K562 (cell line): ENCODE data around the gene CECR2. TPM values are rescaled to one million over a fixed set of nuclear protein-coding genes. Genes with fewer than 3 reads are reported as not detected.

ENCODE experiments used
- ATAC-seq: fragments of 200-7000 bp; cut with Tn5 transposase; 3 replicates; pipeline ENCODE4 v1.9.1; 2020; ENCODE audit warnings: moderate library complexity
- BruUV-seq: library from RNA; stranded (reverse); fragments of 400-500 nt; replicated peaks from 2 replicates; lab custom pipeline; 2021; lab: Mats Ljungman, UMichigan
- CTCF ChIA-PET: fragments of 300-600 bp; formaldehyde crosslinking; extraction: SDS; loops from one replicate; lab custom pipeline; 2021; ENCODE audit warnings: low intra/inter-chr PET ratio; lab: Yijun Ruan, JAX
- POLR2A ChIA-PET: fragments of 300-600, 350-650 bp; sonication (Branson Sonifier 250); formaldehyde crosslinking; extraction: SDS; loops from one replicate; lab custom pipeline; 2021; ENCODE audit warnings: antibody characterized with exemption, inconsistent platforms; lab: Yijun Ruan, JAX
- DNase-seq, 4 experiments: peaks; one replicate each; pipeline versions ENCODE4 v3.0.0 to v3.0.0-alpha.2; 2011 to 2018; ENCODE audit warnings: low spot score in 3 of 4, mixed read lengths in 3 of 4; ENCODE audit errors: extremely low read depth in 1 of 4
- FAIRE-seq: peaks from 2 replicates; lab custom pipeline; 2011; peaks lifted over from hg19 to GRCh38; lab: Jason Lieb, UNC
- H2AFZ ChIP-seq: 2 replicates; pipeline ENCODE4 v1.6.0; 2011; ENCODE audit warnings: low read depth, low read length, control low read depth, inconsistent platforms
- H3K27ac ChIP-seq: fragments of 200-600 bp; 3 replicates; pipeline ENCODE4 v1.8.0; 2011; ENCODE audit warnings: low read depth, mild to moderate bottlenecking, control low read depth, inconsistent platforms, low read length, moderate library complexity, mixed read lengths; ENCODE audit errors: extremely low read depth
- H3K27me3 ChIP-seq, 2 experiments: fragments of 300-600 bp in 1 of 2; 2 replicates in 1 of 2; 3 replicates in 1 of 2; pipeline versions ENCODE4 v1.6.0 to v1.8.0; 2011; ENCODE audit warnings: inconsistent platforms in 2 of 2, low read length in 2 of 2, mild to moderate bottlenecking in 1 of 2, mixed read lengths in 1 of 2, moderate library complexity in 1 of 2; ENCODE audit not compliant: control insufficient read depth in 2 of 2, insufficient read depth in 2 of 2
- H3K36me3 ChIP-seq: fragments of 300-600 bp; 3 replicates; pipeline ENCODE4 v1.8.0; 2011; ENCODE audit warnings: mild to moderate bottlenecking, low read length, inconsistent platforms; ENCODE audit not compliant: control insufficient read depth, insufficient read depth
- H3K4me1 ChIP-seq, 2 experiments: fragments of 200-600 bp in 1 of 2; replicated peaks in 1 of 2; 2 replicates in 1 of 2; 3 replicates in 1 of 2; pipeline versions ENCODE4 v1.5.1 to v1.8.0; 2011; ENCODE audit warnings: inconsistent platforms in 2 of 2, low read length in 2 of 2, mild to moderate bottlenecking in 1 of 2, mixed read lengths in 1 of 2, moderate library complexity in 1 of 2; ENCODE audit not compliant: control insufficient read depth in 2 of 2, insufficient read depth in 2 of 2
- H3K4me2 ChIP-seq: 2 replicates; pipeline ENCODE4 v1.6.1; 2011; ENCODE audit warnings: low read length, control low read depth, inconsistent platforms, mixed read lengths; ENCODE audit not compliant: insufficient read depth
- H3K4me3 ChIP-seq: fragments of 200-600 bp; sonication (generic), shearing (Covaris generic); 2 replicates; pipeline ENCODE4 v1.5.1; 2016; ENCODE audit warnings: control low read depth, inconsistent platforms
- H3K79me2 ChIP-seq: fragments of 200-600 bp; 3 replicates; pipeline ENCODE4 v1.8.0; 2011; ENCODE audit warnings: low read length, inconsistent platforms; ENCODE audit not compliant: control insufficient read depth, insufficient read depth
- H3K9ac ChIP-seq, 2 experiments: 2 replicates each; pipeline versions ENCODE4 v1.6.0 to v1.6.1; 2011; ENCODE audit warnings: low read depth in 2 of 2, low read length in 2 of 2, control low read depth in 1 of 2, inconsistent platforms in 1 of 2, mild to moderate bottlenecking in 1 of 2, mixed read lengths in 1 of 2; ENCODE audit not compliant: insufficient read depth in 1 of 2
- H3K9me1 ChIP-seq: one replicate; pipeline ENCODE4 v1.6.0; 2011; ENCODE audit warnings: inconsistent platforms, mild to moderate bottlenecking, low read length, moderate library complexity; ENCODE audit not compliant: control insufficient read depth, insufficient read depth
- H3K9me3 ChIP-seq: replicated peaks from 2 replicates; pipeline ENCODE4 v1.5.1; 2011; ENCODE audit warnings: low read depth, low read length, inconsistent platforms; ENCODE audit not compliant: control insufficient read depth, insufficient read depth
- H4K20me1 ChIP-seq: replicated peaks from 2 replicates; pipeline ENCODE4 v1.6.1; 2011; ENCODE audit warnings: low read length, inconsistent platforms, mixed read lengths; ENCODE audit not compliant: control insufficient read depth, insufficient read depth
- PCBP2 ChIP-seq: fragments of 200-400 bp; formaldehyde crosslinking; IDR thresholded peaks from 2 replicates; pipeline ENCODE4 v1.6.1; 2018; ENCODE audit warnings: low read length, low read depth, mild to moderate bottlenecking, moderate library complexity; ENCODE audit not compliant: poor library complexity, severe bottlenecking
- PML ChIP-seq: IDR thresholded peaks from 2 replicates; pipeline ENCODE4 v1.6.1; 2012; ENCODE audit warnings: low read length, inconsistent platforms
- POLR2G ChIP-seq: fragments of 200-400 bp; formaldehyde crosslinking; IDR thresholded peaks from 2 replicates; pipeline ENCODE4 v1.6.1; 2017; ENCODE audit warnings: low read depth, mild to moderate bottlenecking, antibody characterized with exemption, low read length, moderate library complexity
- PTTG1 ChIP-seq: fragments of 450-650 bp; IDR thresholded peaks from 2 replicates; pipeline ENCODE4 v1.6.1; 2016; ENCODE audit warnings: low read depth, mild to moderate bottlenecking, missing genetic modification characterization, missing compliant biosample characterization
- XRCC3 ChIP-seq: fragments of 450-650 bp; IDR thresholded peaks from 2 replicates; pipeline ENCODE4 v1.6.1; 2017; ENCODE audit warnings: mild to moderate bottlenecking, moderate library complexity
- ZNF133 ChIP-seq: fragments of 250-450 bp; sonication (Bioruptor Pico); IDR thresholded peaks from 2 replicates; pipeline ENCODE4 v1.4.0; 2020; ENCODE audit warnings: mild to moderate bottlenecking
- ZNF280B ChIP-seq: fragments of 250-450 bp; sonication (Bioruptor Pico); IDR thresholded peaks from 2 replicates; pipeline ENCODE4 v1.5.1; 2021; ENCODE audit warnings: mild to moderate bottlenecking
- ZNF324 ChIP-seq: fragments of 250-450 bp; sonication (Bioruptor Pico); IDR thresholded peaks from 2 replicates; pipeline ENCODE4 v1.4.0; 2020; ENCODE audit warnings: mild to moderate bottlenecking
- WGBS: fragments of 100-300 bp; shearing (Covaris generic); methylation state at CpG from one replicate; pipeline ENCODE4 v1.1.6; 2016; ENCODE audit warnings: low coverage, mixed read lengths; ENCODE audit not compliant: insufficient coverage; ENCODE audit errors: missing lambda C conversion rate; 5-methylcytosine and 5-hydroxymethylcytosine counted together
- in situ Hi-C: fragments of 300-500 bp; cut with MboI; formaldehyde crosslinking; loops from 4 replicates; pipeline ENCODE4 v1.15.0; 2018; ENCODE audit warnings: inconsistent platforms, mixed read lengths
- intact Hi-C: fragments of 100-400 bp; cut with micrococcal nuclease; formaldehyde crosslinking; loops from 2 replicates; pipeline ENCODE4 v1.14.2; 2022
- polyA plus RNA-seq, 8 experiments: library from polyadenylated mRNA; depleted of rRNA in 4 of 8; stranded (reverse) in 5 of 8; unstranded in 3 of 8; fragments of >200 nt; fragmentation: Nextera tagmentation in 2 of 8; fragmentation: Illumina TruSeq in 1 of 8; extraction: Ambion mirVana in 2 of 8; extraction: Trizol in 1 of 8; gene quantifications; 2 replicates each; pipeline versions ENCODE4 v1.2.1 to v1.2.3, GENCODE V29; 2011 to 2014; ENCODE audit warnings: inconsistent platforms in 1 of 8, missing spikeins in 1 of 8
- total RNA-seq, 7 experiments: library from RNA; depleted of rRNA in 6 of 7; stranded (reverse); fragments of >200 nt in 6 of 7; fragmentation: Illumina TruSeq in 2 of 7; extraction: Trizol in 2 of 7; gene quantifications; 2 replicates each; pipeline versions ENCODE4 v1.2.1 to v1.2.3, GENCODE V29; 2011 to 2021; ENCODE audit warnings: low replicate concordance in 1 of 7
- TF ChIP-seq, protein P1 (sequence below): conservative IDR thresholded peaks from 2 replicates; pipeline ENCODE4 v1.6.1; 2011; ENCODE audit warnings: low read depth, mild to moderate bottlenecking, low read length; ENCODE audit not compliant: control insufficient read depth

Gene CECR2
- total and polyA plus RNA-seq, 9 of the 15 experiments (the other 6 are each of a cell fraction or from before 2014, with no cell fraction given) = 0.01 to 1.00 (median 0.27) TPM

DNA sequence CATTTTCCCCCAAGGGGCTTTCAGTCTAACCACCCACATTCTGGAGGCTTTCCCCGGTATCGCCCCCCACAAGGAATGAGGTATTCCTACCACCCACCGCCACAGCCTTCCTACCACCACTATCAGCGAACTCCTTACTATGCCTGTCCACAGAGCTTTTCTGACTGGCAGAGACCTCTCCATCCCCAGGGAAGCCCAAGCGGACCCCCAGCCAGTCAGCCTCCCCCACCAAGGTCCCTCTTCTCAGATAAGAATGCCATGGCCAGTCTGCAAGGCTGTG is 179.4 kb downstream of the CECR2 start:
- Histone ChIP-seq H3K27ac (no peak overlapping the region), H3K79me2 (no peaks in the 10 kb centered on the region), H3K36me3 (no peaks in the 10 kb centered on the region), H2AFZ (no peak overlapping the region), H4K20me1 (no peaks in the 10 kb centered on the region), H3K4me1 (0 out of 5 replicates have a peak, but pooled peaks cover 0 to 4% of the 10 kb centered on the region in 2 experiments), H3K27me3 (peaks cover 49 to 51% of the 10 kb centered on the region in 2 experiments), H3K9ac (no peak overlapping the region), H3K9me1 (no peaks in the 10 kb centered on the region), H3K9me3 (no peaks in the 10 kb centered on the region)
- POLR2A ChIA-PET = interaction anchor here (1.0 kb wide), 1 partner anchor 11 kb away, joined by 3 read pairs; no protein-coding TSS in a partner anchor
- DNase-seq (no peak), FAIRE-seq (no peak)
- BruUV-seq = no TSS peak
- TF ChIP-seq ZNF133 (CRISPR knock-in tag) = no peak
- no peak for TF ChIP-seq POLR2G
- TF ChIP-seq, protein P1, sequence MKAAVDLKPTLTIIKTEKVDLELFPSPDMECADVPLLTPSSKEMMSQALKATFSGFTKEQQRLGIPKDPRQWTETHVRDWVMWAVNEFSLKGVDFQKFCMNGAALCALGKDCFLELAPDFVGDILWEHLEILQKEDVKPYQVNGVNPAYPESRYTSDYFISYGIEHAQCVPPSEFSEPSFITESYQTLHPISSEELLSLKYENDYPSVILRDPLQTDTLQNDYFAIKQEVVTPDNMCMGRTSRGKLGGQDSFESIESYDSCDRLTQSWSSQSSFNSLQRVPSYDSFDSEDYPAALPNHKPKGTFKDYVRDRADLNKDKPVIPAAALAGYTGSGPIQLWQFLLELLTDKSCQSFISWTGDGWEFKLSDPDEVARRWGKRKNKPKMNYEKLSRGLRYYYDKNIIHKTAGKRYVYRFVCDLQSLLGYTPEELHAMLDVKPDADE = no peak
- no peak for TF ChIP-seq XRCC3
- TF ChIP-seq PTTG1 (tag) = no peak
- no peak for TF ChIP-seq ZNF324 (CRISPR knock-in tag)
- TF ChIP-seq PML = no peak
- TF ChIP-seq ZNF280B (CRISPR knock-in tag) = no peak
- TF ChIP-seq PCBP2 = no peak
- TF ChIP-seq, all 486 proteins: peak for 0
- Histone ChIP-seq H3K4me2 (no peak overlapping the region), H3K4me3 (no peak overlapping the region)
- WGBS = 13% methylated on average over 5 of the region's 5 CpGs
- CTCF ChIA-PET = no interaction called here
- in situ Hi-C loops = no loop called here
- ATAC-seq = no peak
- intact Hi-C loops = no loop called here
